ENCODE measurements around the gene DAB1. TPM values are rescaled to one million over a fixed set of nuclear protein-coding genes. Genes with fewer than 3 reads are reported as not detected.
A peak's percentile ranks its signal among the peaks of the same experiment; 100 is the strongest.

Gene DAB1
- 1 to 10 TPM in 1 of 4 donors, under 1 TPM in 3; under 0.01 to 5.9 (median 0.61) TPM for total RNA-seq

DNA sequence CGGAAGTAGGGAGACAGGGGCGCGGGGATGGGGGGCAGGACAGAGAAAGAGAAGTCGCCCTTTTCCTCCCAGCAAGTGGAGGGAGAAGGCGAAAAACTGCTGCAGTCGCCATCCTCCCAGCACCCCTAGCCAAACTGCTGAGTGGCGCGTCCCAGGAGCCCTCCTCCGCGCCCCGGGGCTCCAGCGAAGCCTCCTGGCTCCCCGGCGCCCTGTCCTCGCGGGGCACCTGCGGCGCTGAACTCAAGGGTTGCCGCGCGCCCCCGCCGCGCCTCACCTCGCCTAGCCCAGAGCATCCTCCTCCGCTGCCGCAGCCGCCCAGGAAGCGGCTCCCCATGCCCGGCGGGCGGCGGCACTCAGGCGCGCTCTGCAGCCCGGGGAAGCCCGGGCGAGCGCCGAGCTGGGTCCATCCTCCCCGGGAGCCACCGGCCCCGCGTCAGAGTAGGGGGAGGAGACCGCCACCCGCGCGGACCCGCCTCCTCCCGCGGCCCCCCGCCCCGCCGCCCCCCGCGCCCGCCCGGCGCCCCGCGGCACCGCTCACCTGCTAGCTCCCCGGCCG, at the start of gene DAB1:
Gene DAB1 (minus strand): TSS at position 405 of the 556 bp plus-strand sequence. CDS start 133,030 bp downstream, outside the sequence.
- Histone ChIP-seq H3K4me3 (peak within 1 kb of the TSS in 1 of 2 donors; percentile 27), H3K9me3 (no peaks in the 10 kb centered on the region), H3K36me3 (no peaks in the 10 kb centered on the region), H3K27ac (no peak within 1 kb of the TSS), H3K27me3 (peaks cover 0 to 35% of the 10 kb centered on the region in 2 donors), H3K4me1 (peaks cover 0 to 10% of the 10 kb centered on the region in 2 donors)
- intact Hi-C loops (cut with DNase I; ENCODE audit: low total_unique reads), result no loop called here
- DNase-seq, result no peak
- TF ChIP-seq POLR2A (IDR thresholded peaks at IDR 0.05), result no peak
- TF ChIP-seq, protein P1, sequence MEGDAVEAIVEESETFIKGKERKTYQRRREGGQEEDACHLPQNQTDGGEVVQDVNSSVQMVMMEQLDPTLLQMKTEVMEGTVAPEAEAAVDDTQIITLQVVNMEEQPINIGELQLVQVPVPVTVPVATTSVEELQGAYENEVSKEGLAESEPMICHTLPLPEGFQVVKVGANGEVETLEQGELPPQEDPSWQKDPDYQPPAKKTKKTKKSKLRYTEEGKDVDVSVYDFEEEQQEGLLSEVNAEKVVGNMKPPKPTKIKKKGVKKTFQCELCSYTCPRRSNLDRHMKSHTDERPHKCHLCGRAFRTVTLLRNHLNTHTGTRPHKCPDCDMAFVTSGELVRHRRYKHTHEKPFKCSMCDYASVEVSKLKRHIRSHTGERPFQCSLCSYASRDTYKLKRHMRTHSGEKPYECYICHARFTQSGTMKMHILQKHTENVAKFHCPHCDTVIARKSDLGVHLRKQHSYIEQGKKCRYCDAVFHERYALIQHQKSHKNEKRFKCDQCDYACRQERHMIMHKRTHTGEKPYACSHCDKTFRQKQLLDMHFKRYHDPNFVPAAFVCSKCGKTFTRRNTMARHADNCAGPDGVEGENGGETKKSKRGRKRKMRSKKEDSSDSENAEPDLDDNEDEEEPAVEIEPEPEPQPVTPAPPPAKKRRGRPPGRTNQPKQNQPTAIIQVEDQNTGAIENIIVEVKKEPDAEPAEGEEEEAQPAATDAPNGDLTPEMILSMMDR (IDR thresholded peaks at IDR 0.05), result no peak

DNA sequence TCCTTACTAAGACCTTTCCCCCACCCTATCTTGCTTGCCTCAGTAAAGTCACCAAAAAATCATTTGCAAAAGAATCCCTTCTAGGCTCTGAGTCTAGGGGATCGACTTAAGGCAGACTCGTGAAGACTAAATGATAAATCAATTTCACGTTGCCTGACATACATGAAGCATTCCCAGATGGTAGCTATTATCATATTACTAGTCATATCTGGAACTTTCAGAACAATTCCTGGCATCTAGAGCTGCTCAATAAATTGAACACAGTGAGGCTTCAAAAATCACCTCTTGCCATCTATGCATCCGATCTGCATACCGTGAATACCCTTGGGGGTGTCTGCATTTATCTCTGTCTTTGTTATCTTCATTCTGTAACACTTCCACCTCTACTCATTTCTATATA, 49.6 kb upstream of the DAB1 start:
- intact Hi-C loops (cut with DNase I; ENCODE audit: low total_unique reads), result no loop called here
- Histone ChIP-seq H3K36me3 (no peaks in the 10 kb centered on the region), H3K27me3 (no peaks in the 10 kb centered on the region), H3K27ac (no peak overlapping the region), H3K9me3 (no peaks in the 10 kb centered on the region), H3K4me1 (no peaks in the 10 kb centered on the region), H3K4me3 (no peak overlapping the region)
- no peak for TF ChIP-seq POLR2A (IDR thresholded peaks at IDR 0.05)
- TF ChIP-seq, protein P1 (IDR thresholded peaks at IDR 0.05), result no peak
- no peak for DNase-seq

DNA sequence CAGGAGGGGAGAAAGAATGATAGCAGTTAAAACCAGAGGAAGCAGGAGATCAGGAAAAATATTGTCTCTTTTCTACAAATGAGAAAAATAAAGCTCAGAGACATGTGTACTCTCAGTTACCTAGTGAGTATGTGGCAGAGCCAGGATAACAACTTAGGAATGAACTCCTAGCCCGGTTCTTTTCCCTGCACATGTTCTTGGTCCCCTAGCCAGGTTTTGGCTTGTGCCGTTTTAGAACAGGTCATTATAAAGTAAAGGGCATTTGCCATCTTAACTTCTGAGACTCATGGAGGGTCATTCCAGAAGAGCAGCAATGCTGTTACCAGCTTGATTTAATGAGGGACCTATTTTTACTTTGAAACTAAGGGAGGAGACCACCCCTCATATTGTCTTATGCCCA, 48.1 kb upstream of the DAB1 start:
- TF ChIP-seq POLR2A (IDR thresholded peaks at IDR 0.05), result no peak
- TF ChIP-seq, protein P1 (IDR thresholded peaks at IDR 0.05), result no peak
- DNase-seq, result no peak

DNA sequence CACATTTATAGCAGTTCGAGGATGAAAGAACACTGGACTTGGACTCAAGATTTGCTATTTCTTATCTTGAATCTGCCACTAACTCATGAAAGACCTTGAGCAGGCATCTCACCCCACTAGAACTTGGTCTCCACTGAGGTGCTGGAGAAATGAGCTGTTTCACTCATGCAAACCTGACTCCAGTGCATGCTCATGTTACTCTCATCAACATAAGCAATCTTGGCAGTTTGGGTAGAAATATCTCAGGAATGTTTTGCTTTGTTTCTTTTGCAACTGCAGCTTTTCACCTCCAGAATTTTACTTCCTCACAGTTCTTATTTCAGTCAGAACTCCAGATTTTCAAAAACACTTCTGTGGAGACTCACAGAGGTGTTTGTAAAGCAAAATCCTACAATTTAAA, 46.2 kb upstream of the DAB1 start:
- no peak for TF ChIP-seq POLR2A (IDR thresholded peaks at IDR 0.05)
- TF ChIP-seq, protein P1 (IDR thresholded peaks at IDR 0.05), result no peak
- DNase-seq, result no peak
- no peaks in the 10 kb centered on the region for H3K4me1 ChIP-seq
- H3K27me3 ChIP-seq, result no peaks in the 10 kb centered on the region
- no peak overlapping the region for H3K27ac ChIP-seq
- intact Hi-C loops (cut with DNase I; ENCODE audit: low total_unique reads), result no loop called here
- no peaks in the 10 kb centered on the region for H3K36me3 ChIP-seq
- no peak overlapping the region for H3K4me3 ChIP-seq
- no peaks in the 10 kb centered on the region for H3K9me3 ChIP-seq

More for the DNA sequence above, 48.1 kb upstream of the DAB1 start:
- Histone ChIP-seq H3K27me3 (no peaks in the 10 kb centered on the region), H3K9me3 (no peaks in the 10 kb centered on the region), H3K36me3 (no peaks in the 10 kb centered on the region), H3K27ac (no peak overlapping the region), H3K4me1 (no peaks in the 10 kb centered on the region), H3K4me3 (no peak overlapping the region)
- intact Hi-C loops (cut with DNase I; ENCODE audit: low total_unique reads), result no loop called here

DNA sequence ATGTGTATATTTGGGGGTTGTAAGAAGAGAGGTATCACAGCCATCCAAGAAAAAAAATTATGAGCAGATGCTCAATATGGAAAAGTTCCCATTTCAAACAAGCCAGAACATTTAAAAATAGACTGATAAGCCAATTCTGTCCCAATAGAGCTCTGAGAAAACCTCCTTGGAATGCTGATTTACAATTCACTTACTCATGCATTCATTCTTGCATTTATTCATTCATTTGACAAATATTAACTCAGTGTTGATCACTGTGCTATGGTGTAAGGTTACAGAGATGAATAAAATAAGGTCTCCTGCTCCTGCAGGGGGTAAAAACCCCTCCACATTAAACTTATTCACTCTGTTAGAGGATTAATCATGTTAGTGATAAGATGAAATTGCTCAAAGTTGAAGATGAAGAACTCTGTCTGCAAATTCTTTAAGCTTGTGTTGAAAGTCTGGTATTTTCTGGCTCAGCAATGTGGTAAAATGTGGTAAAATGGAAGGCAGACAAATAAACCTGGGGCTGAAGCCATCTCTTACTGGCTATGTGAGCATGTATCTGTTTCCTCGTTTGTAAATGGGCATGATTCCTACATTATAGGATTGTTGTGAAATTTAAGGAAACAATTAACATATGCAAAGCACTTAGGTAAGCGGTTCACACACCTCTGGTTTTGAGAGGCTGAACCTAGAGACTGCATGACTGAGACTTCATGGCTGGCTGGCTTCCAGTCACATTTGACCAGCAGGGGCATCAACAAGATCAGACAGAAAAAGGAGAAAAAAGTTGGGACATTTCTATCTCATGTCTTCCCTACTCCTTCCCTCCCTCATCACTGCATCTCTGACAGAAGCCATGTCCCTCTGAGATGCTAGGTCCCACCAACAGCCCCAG, 45.0 kb upstream of the DAB1 start:
- no peak for DNase-seq
- TF ChIP-seq POLR2A (IDR thresholded peaks at IDR 0.05), result no peak
- TF ChIP-seq, protein P1 (IDR thresholded peaks at IDR 0.05), result no peak
- Histone ChIP-seq H3K4me3 (no peak overlapping the region), H3K27ac (no peak overlapping the region), H3K27me3 (no peaks in the 10 kb centered on the region), H3K9me3 (no peaks in the 10 kb centered on the region), H3K4me1 (no peaks in the 10 kb centered on the region), H3K36me3 (no peaks in the 10 kb centered on the region)
- intact Hi-C loops (cut with DNase I; ENCODE audit: low total_unique reads), result no loop called here
